ENCODE measurements around the gene CLCNKB. TPM values are rescaled to one million over a fixed set of nuclear protein-coding genes. Genes with fewer than 3 reads are reported as not detected.

Gene CLCNKB
- total and polyA plus RNA-seq, 2 donors, result 0.05 to 0.34 TPM

- 94% methylated on average over 21 of the region's 21 CpGs for WGBS
- Histone ChIP-seq H3K4me1 (ENCODE audit: control insufficient read depth in 2 of 2, insufficient read depth in 2 of 2, low read length in 2 of 2) (no peaks in the 10 kb centered on the region), H3K27me3 (ENCODE audit: control insufficient read depth in 2 of 2, insufficient read depth in 1 of 2, low read length in 1 of 2) (peaks cover 0 to 32% of the 10 kb centered on the region in 2 donors), H3K9me3 (ENCODE audit: control insufficient read depth in 2 of 2, insufficient read depth in 1 of 2, low read length in 1 of 2) (no peaks in the 10 kb centered on the region), H3K36me3 (ENCODE audit: control insufficient read depth in 2 of 2, insufficient read depth in 2 of 2, low read length in 1 of 2) (no peaks in the 10 kb centered on the region), H3K27ac (ENCODE audit: low read depth in 1 of 2, low read length in 1 of 2) (no peak overlapping the region), H3K4me3 (ENCODE audit: low read length in 2 of 2) (no peak overlapping the region)
- no peak for DNase-seq (ENCODE audit: low read depth in 6 of 9, low spot score in 9 of 9)
These were observed 51.0 kb downstream of the CLCNKB start for GRCh38 chr1:16094453-16095158.

DNA sequence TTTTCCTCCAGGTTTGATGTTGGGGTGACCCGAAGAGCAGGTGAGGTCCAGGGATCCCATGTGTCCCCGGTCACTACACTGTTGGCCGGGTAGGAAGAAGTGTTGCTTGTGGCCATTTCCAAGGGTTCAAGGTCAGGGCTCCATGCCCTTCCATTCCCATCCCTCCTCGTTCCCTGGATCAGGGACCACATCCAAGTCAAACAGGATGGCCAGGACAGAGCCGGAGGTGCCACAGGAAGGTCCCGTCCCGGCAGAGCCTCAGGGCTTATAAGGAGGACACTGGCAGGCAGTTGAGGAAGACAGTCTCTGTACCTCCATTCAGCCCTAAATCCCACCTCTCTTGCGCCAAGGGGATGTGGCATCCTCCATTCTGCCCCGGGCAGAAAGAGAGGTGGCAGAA, 51.9 kb downstream of the CLCNKB start:
- Histone ChIP-seq H3K27me3 (ENCODE audit: control insufficient read depth in 2 of 2, insufficient read depth in 1 of 2, low read length in 1 of 2) (peaks cover 0 to 32% of the 10 kb centered on the region in 2 donors), H3K4me1 (ENCODE audit: control insufficient read depth in 2 of 2, insufficient read depth in 2 of 2, low read length in 2 of 2) (no peaks in the 10 kb centered on the region), H3K9me3 (ENCODE audit: control insufficient read depth in 2 of 2, insufficient read depth in 1 of 2, low read length in 1 of 2) (no peaks in the 10 kb centered on the region), H3K4me3 (ENCODE audit: low read length in 2 of 2) (no peak overlapping the region), H3K36me3 (ENCODE audit: control insufficient read depth in 2 of 2, insufficient read depth in 2 of 2, low read length in 1 of 2) (no peaks in the 10 kb centered on the region), H3K27ac (ENCODE audit: low read depth in 1 of 2, low read length in 1 of 2) (no peak overlapping the region)
- WGBS, result 88% methylated on average over 9 of the region's 9 CpGs
- no peak for DNase-seq (ENCODE audit: low read depth in 6 of 9, low spot score in 9 of 9)

DNA sequence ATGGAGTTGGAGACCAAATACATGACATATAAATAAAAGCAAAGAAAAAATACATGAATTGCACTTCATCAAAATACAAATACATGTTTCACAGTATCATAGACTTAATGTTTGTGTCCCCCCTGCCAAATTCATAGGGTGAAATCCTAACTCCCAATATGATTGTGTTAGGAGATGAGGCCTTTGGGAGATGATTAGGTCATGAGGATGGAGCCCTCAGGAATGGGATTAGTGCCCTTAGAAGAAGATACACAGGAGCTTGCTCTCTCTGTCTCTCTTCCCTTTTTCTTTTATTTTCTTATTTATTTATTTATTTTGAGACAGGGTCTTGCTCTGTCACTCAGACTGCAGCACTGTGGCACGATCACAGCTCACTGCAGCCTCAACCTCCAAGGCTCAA, 55.8 kb downstream of the CLCNKB start:
- Histone ChIP-seq H3K4me1 (ENCODE audit: control insufficient read depth in 2 of 2, insufficient read depth in 2 of 2, low read length in 2 of 2) (no peaks in the 10 kb centered on the region), H3K27ac (ENCODE audit: low read depth in 1 of 2, low read length in 1 of 2) (no peak overlapping the region), H3K36me3 (ENCODE audit: control insufficient read depth in 2 of 2, insufficient read depth in 2 of 2, low read length in 1 of 2) (no peaks in the 10 kb centered on the region), H3K4me3 (ENCODE audit: low read length in 2 of 2) (no peak overlapping the region), H3K9me3 (ENCODE audit: control insufficient read depth in 2 of 2, insufficient read depth in 1 of 2, low read length in 1 of 2) (peaks cover 0 to 8% of the 10 kb centered on the region in 2 donors), H3K27me3 (ENCODE audit: control insufficient read depth in 2 of 2, insufficient read depth in 1 of 2, low read length in 1 of 2) (peaks cover 0 to 13% of the 10 kb centered on the region in 2 donors)
- no peak for DNase-seq (ENCODE audit: low read depth in 6 of 9, low spot score in 9 of 9)
- 84% methylated on average over 1 of the region's 1 CpG for WGBS

DNA sequence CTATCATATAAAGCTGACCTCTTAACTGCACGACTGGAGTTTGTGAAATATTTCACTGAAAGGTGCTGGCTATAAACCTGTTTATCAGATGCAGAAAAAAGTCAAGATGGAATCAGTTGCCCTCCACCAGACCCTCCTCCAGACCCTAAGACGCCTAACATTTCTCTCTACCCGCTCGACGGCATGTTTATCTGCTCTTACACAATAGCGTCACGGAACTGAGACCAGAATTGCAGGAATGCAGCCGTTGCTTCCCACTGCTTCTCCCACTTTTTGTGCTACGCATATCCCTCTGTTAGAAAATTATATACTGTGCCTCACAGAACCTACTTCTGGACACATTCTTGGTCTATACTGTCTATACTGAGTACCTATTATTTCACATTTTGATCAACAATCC, 58.0 kb downstream of the CLCNKB start:
- no peaks in the 10 kb centered on the region for H3K4me1 ChIP-seq (ENCODE audit: control insufficient read depth in 2 of 2, insufficient read depth in 2 of 2, low read length in 2 of 2)
- DNase-seq (ENCODE audit: low read depth in 6 of 9, low spot score in 9 of 9), result no peak
- H3K27ac ChIP-seq (ENCODE audit: low read depth in 1 of 2, low read length in 1 of 2), result no peak overlapping the region
- H3K27me3 ChIP-seq (ENCODE audit: control insufficient read depth in 2 of 2, insufficient read depth in 1 of 2, low read length in 1 of 2), result peaks cover 0 to 2% of the 10 kb centered on the region in 2 donors
- H3K4me3 ChIP-seq (ENCODE audit: low read length in 2 of 2), result no peak overlapping the region
- 84% methylated on average over 9 of the region's 9 CpGs for WGBS
- no peaks in the 10 kb centered on the region for H3K36me3 ChIP-seq (ENCODE audit: control insufficient read depth in 2 of 2, insufficient read depth in 2 of 2, low read length in 1 of 2)
- H3K9me3 ChIP-seq (ENCODE audit: control insufficient read depth in 2 of 2, insufficient read depth in 1 of 2, low read length in 1 of 2), result peaks cover 0 to 8% of the 10 kb centered on the region in 2 donors

Other genes starting within 250 kb of the CLCNKB start
- gene UQCRHL, start 236.1 kb upstream of the CLCNKB start, total RNA-seq, result 9.0 TPM
- 4.0 TPM for gene UQCRHL, start 236.1 kb upstream of the CLCNKB start, polyA plus RNA-seq
- gene SPEN, start 196.1 kb upstream of the CLCNKB start, total RNA-seq, result 16.3 TPM
- 11.4 TPM for gene SPEN, start 196.1 kb upstream of the CLCNKB start, polyA plus RNA-seq
- 30.7 TPM for gene ZBTB17, start 67.7 kb upstream of the CLCNKB start, total RNA-seq
- gene ZBTB17, start 67.7 kb upstream of the CLCNKB start, polyA plus RNA-seq, result 81.3 TPM
- gene SRARP, start 39.5 kb upstream of the CLCNKB start, total RNA-seq, result 0.05 TPM
- gene SRARP, start 39.5 kb upstream of the CLCNKB start, polyA plus RNA-seq, result 0.11 TPM
- gene HSPB7, start 25.7 kb upstream of the CLCNKB start, total RNA-seq, result under 0.01 TPM
- 9.5 TPM for gene HSPB7, start 25.7 kb upstream of the CLCNKB start, polyA plus RNA-seq
- under 0.01 TPM for gene CLCNKA, start 21.7 kb upstream of the CLCNKB start, total RNA-seq
- 0.30 TPM for gene CLCNKA, start 21.7 kb upstream of the CLCNKB start, polyA plus RNA-seq
- gene FAM131C, start 29.9 kb downstream of the CLCNKB start, total RNA-seq, result 0.05 TPM
- 0.96 TPM for gene FAM131C, start 29.9 kb downstream of the CLCNKB start, polyA plus RNA-seq
- gene EPHA2, start 112.3 kb downstream of the CLCNKB start, total RNA-seq, result 1.4 TPM
- gene EPHA2, start 112.3 kb downstream of the CLCNKB start, polyA plus RNA-seq, result 6.2 TPM
- gene ARHGEF19, start 168.9 kb downstream of the CLCNKB start, total RNA-seq, result 2.2 TPM
- gene ARHGEF19, start 168.9 kb downstream of the CLCNKB start, polyA plus RNA-seq, result 9.6 TPM
- 4.2 TPM for gene CPLANE2, start 193.4 kb downstream of the CLCNKB start, total RNA-seq
- gene CPLANE2, start 193.4 kb downstream of the CLCNKB start, polyA plus RNA-seq, result 4.0 TPM